ENCODE data around the gene SRSF8. TPM values are rescaled to one million over a fixed set of nuclear protein-coding genes. Genes with fewer than 3 reads are reported as not detected.
"Not testable (repeated sequence)": the region's sequence is repeated elsewhere in the genome, so short reads cannot be mapped to it uniquely, and the experiment has no call there.

Gene SRSF8, protein sequence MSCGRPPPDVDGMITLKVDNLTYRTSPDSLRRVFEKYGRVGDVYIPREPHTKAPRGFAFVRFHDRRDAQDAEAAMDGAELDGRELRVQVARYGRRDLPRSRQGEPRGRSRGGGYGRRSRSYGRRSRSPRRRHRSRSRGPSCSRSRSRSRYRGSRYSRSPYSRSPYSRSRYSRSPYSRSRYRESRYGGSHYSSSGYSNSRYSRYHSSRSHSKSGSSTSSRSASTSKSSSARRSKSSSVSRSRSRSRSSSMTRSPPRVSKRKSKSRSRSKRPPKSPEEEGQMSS
- 10 to 100 TPM; 41.4 to 79.8 (median 49.1) TPM for total RNA-seq

DNA sequence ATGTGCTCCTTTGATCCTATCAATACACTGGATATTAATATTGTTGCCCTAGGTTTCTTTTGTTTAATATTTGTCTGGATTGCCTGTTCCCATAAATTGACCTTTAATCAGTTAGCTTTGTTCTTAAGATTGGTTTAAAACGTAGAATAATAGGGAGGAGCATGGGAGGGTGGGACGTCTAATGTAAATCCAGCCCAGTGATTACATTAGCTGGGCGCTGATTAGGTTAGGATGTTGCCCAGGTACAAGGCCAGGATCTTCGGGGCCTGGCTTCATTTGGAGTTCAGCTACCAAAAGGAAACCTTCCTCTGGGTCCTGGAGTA is at the start of gene SRSF8:
Gene SRSF8 (plus strand): TSS at position 204 of the 323 bp plus-strand sequence. CDS start 308 bp downstream, outside the sequence.
- Histone ChIP-seq H3K27ac (peak within 1 kb of the TSS; percentile 94 to 99 (median 96)), H3K9me3 (no peaks in the 10 kb centered on the region), H3K4me3 (peak within 1 kb of the TSS; percentile 63 to 93 (median 82)), H3K36me3 (no peaks in the 10 kb centered on the region), H3K27me3 (no peaks in the 10 kb centered on the region), H3K4me1 (peaks cover 0 to 39% (median 8%) of the 10 kb centered on the region in 4 donors)
- TF ChIP-seq, protein P1, sequence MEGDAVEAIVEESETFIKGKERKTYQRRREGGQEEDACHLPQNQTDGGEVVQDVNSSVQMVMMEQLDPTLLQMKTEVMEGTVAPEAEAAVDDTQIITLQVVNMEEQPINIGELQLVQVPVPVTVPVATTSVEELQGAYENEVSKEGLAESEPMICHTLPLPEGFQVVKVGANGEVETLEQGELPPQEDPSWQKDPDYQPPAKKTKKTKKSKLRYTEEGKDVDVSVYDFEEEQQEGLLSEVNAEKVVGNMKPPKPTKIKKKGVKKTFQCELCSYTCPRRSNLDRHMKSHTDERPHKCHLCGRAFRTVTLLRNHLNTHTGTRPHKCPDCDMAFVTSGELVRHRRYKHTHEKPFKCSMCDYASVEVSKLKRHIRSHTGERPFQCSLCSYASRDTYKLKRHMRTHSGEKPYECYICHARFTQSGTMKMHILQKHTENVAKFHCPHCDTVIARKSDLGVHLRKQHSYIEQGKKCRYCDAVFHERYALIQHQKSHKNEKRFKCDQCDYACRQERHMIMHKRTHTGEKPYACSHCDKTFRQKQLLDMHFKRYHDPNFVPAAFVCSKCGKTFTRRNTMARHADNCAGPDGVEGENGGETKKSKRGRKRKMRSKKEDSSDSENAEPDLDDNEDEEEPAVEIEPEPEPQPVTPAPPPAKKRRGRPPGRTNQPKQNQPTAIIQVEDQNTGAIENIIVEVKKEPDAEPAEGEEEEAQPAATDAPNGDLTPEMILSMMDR (IDR thresholded peaks at IDR 0.05) = no peak
- no peak for TF ChIP-seq EP300 (IDR thresholded peaks at IDR 0.05)
- no peak for TF ChIP-seq POLR2A (IDR thresholded peaks at IDR 0.05)
- WGBS, 2 donors = 0 to 2% methylated on average over 4 of the region's 4 CpGs
- no peak for DNase-seq (ENCODE audit: low spot score in 2 of 2)

GRCh38 chr11:95021468-95021867 is 45.3 kb upstream of the SRSF8 start:
- not testable (repeated sequence) for H3K4me1 ChIP-seq; H3K36me3 ChIP-seq; DNase-seq (ENCODE audit: low spot score in 2 of 2); H3K27me3 ChIP-seq; H3K9me3 ChIP-seq; H3K27ac ChIP-seq; H3K4me3 ChIP-seq
- 85 to 86% methylated on average over 5 of the region's 5 CpGs for WGBS, 2 donors

- H3K36me3 ChIP-seq = no peaks in the 10 kb centered on the region
- no peak for TF ChIP-seq EP300 (IDR thresholded peaks at IDR 0.05)
- no peak for TF ChIP-seq POLR2A (IDR thresholded peaks at IDR 0.05)
- TF ChIP-seq, protein P1 (IDR thresholded peaks at IDR 0.05) = no peak
- H3K4me1 ChIP-seq = no peaks in the 10 kb centered on the region
- no peaks in the 10 kb centered on the region for H3K9me3 ChIP-seq
- H3K27me3 ChIP-seq = no peaks in the 10 kb centered on the region
- DNase-seq (ENCODE audit: low spot score in 2 of 2) = no peak
- H3K4me3 ChIP-seq = no peak within 1 kb of the TSS
- WGBS, 2 donors = 59 to 77% methylated on average over 1 of the region's 1 CpG
- no peak within 1 kb of the TSS for H3K27ac ChIP-seq
Observed at GRCh38 chr11:95024958-95025357, 41.8 kb upstream of the SRSF8 start, which contains the start of gene KDM4E. TSS of gene KDM4E (plus strand) at chr11:95025258. CDS start at chr11:95025558, 300 bp downstream.

- WGBS, 2 donors = 79 to 83% methylated on average over 6 to 8 of the region's 9 CpGs
- not testable (repeated sequence) for H3K27ac ChIP-seq; H3K36me3 ChIP-seq; DNase-seq (ENCODE audit: low spot score in 2 of 2); H3K4me3 ChIP-seq; H3K27me3 ChIP-seq; H3K9me3 ChIP-seq; H3K4me1 ChIP-seq
Observed at GRCh38 chr11:95025594-95025993, 41.1 kb upstream of the SRSF8 start.

- WGBS, 2 donors = 66 to 70% methylated on average over 3 of the region's 3 CpGs
- Histone ChIP-seq H3K9me3 (no peaks in the 10 kb centered on the region), H3K4me3 (no peak overlapping the region), H3K36me3 (no peaks in the 10 kb centered on the region), H3K4me1 (no peaks in the 10 kb centered on the region), H3K27me3 (no peaks in the 10 kb centered on the region), H3K27ac (no peak overlapping the region)
- DNase-seq (ENCODE audit: low spot score in 2 of 2) = no peak
- TF ChIP-seq POLR2A (IDR thresholded peaks at IDR 0.05) = no peak
- TF ChIP-seq, protein P1 (IDR thresholded peaks at IDR 0.05) = no peak
- TF ChIP-seq EP300 (IDR thresholded peaks at IDR 0.05) = no peak
Observed at GRCh38 chr11:95028357-95028756, 38.4 kb upstream of the SRSF8 start.

DNA sequence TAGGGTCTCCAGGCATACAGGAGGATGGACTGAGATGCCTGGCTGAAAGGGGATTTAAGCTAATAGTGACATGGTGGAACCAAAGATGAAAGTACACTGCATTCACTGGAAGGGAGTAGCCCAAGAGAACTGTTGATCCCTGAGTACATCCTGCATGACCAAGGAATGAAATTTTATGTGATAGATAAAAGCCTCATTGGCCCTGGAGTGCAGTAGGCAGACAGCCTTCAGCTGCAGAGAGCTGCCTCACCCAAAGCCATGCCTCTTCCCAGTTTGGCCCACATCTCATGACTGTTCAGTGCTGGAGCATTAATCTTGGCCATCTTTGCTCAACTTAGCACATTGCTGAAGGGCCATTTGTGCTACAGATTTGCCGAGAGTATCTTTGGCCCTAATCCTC is 33.7 kb upstream of the SRSF8 start:
- no peaks in the 10 kb centered on the region for H3K36me3 ChIP-seq
- no peaks in the 10 kb centered on the region for H3K4me1 ChIP-seq
- TF ChIP-seq, protein P1 (IDR thresholded peaks at IDR 0.05) = no peak
- TF ChIP-seq POLR2A (IDR thresholded peaks at IDR 0.05) (no peak), EP300 (IDR thresholded peaks at IDR 0.05) (no peak)
- no peak overlapping the region for H3K27ac ChIP-seq
- peaks cover 0 to 16% of the 10 kb centered on the region in 2 donors for H3K27me3 ChIP-seq
- no peaks in the 10 kb centered on the region for H3K9me3 ChIP-seq
- H3K4me3 ChIP-seq = no peak overlapping the region
- WGBS, 2 donors = 64 to 89% methylated on average over 1 of the region's 1 CpG
- DNase-seq (ENCODE audit: low spot score in 2 of 2) = no peak
